ENCODE results near the gene BCOR. TPM values are rescaled to one million over a fixed set of nuclear protein-coding genes. Genes with fewer than 3 reads are reported as not detected.
A peak's percentile ranks its signal among the peaks of the same experiment; 100 is the strongest.

BCOR gene
- total RNA-seq, 1 experiment from 2014 or later: 134 TPM

GRCh38 chrX:40083979-40084359 lies 13.8 kb downstream of the BCOR start:
- Histone ChIP-seq H2BK12ac (ENCODE audit: insufficient read length, low read depth, low read length) (no peak overlapping the region), H2AK5ac (ENCODE audit: insufficient read length, low read length) (no peak overlapping the region), H3K23ac (ENCODE audit: insufficient read length, low read depth, low read length) (no peak overlapping the region), H3K79me2 (ENCODE audit: insufficient read depth, low read length) (peaks cover 23% of the 10 kb centered on the region; the same call in 1 of the 2 replicates), H3K23me2 (ENCODE audit: insufficient read length, low read depth, low read length, poor library complexity, severe bottlenecking) (peaks cover 18% of the 10 kb centered on the region), H2BK5ac (ENCODE audit: insufficient read length, low read length) (no peak overlapping the region), H3K9ac (ENCODE audit: extremely low read depth, insufficient read length, low read length) (no peak overlapping the region), H3K18ac (ENCODE audit: insufficient read length, low read depth, low read length) (no peak overlapping the region), H3K56ac (ENCODE audit: insufficient read length, low read depth, low read length) (no peak overlapping the region), H4K8ac (replicated peaks; ENCODE audit: insufficient read length, low read depth, low read length) (no peak overlapping the region), H3K79me1 (ENCODE audit: insufficient read depth, low read depth, low read length, poor library complexity, severe bottlenecking) (peaks cover 3% of the 10 kb centered on the region), H3K9me3 (ENCODE audit: control insufficient read depth, low read depth, low read length) (no peaks in the 10 kb centered on the region), H2AFZ (ENCODE audit: low read length) (no peak overlapping the region), H3K14ac (ENCODE audit: insufficient read depth, low read length) (peak overlapping the region; percentile 74), H3K4me2 (ENCODE audit: insufficient read depth, insufficient read length, low read length) (peak overlapping the region; percentile 22), H3K4ac (ENCODE audit: low read depth, low read length) (no peak overlapping the region), H2BK120ac (ENCODE audit: low read depth, low read length, poor library complexity, severe bottlenecking) (no peak overlapping the region), H3T11ph (ENCODE audit: low read length) (no peak overlapping the region), H2BK15ac (ENCODE audit: low read depth, low read length) (no peak overlapping the region), H4K91ac (ENCODE audit: insufficient read length, low read depth, low read length) (no peak overlapping the region), H3K27ac (ENCODE audit: insufficient read length, low read depth, low read length) (no peak overlapping the region), H3K4me1 (ENCODE audit: insufficient read depth, low read length) (peaks cover 32% of the 10 kb centered on the region), H2BK20ac (ENCODE audit: low read depth, low read length, poor library complexity, severe bottlenecking) (no peak overlapping the region), H3K27me3 (ENCODE audit: insufficient read depth, low read length) (peaks cover 45% of the 10 kb centered on the region), H4K5ac (ENCODE audit: insufficient read length, low read depth, low read length) (no peak overlapping the region), H4K20me1 (ENCODE audit: control insufficient read depth, insufficient read depth, insufficient read length) (peaks cover 3% of the 10 kb centered on the region)
- no CpG with 5 or more reads among the region's 26 CpGs for WGBS (ENCODE audit: extremely low coverage, insufficient read length, low lambda C conversion rate)
- TF ChIP-seq, protein P1, sequence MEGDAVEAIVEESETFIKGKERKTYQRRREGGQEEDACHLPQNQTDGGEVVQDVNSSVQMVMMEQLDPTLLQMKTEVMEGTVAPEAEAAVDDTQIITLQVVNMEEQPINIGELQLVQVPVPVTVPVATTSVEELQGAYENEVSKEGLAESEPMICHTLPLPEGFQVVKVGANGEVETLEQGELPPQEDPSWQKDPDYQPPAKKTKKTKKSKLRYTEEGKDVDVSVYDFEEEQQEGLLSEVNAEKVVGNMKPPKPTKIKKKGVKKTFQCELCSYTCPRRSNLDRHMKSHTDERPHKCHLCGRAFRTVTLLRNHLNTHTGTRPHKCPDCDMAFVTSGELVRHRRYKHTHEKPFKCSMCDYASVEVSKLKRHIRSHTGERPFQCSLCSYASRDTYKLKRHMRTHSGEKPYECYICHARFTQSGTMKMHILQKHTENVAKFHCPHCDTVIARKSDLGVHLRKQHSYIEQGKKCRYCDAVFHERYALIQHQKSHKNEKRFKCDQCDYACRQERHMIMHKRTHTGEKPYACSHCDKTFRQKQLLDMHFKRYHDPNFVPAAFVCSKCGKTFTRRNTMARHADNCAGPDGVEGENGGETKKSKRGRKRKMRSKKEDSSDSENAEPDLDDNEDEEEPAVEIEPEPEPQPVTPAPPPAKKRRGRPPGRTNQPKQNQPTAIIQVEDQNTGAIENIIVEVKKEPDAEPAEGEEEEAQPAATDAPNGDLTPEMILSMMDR (conservative IDR thresholded peaks at IDR 0.05): no peak
- peaks cover 8 to 55% (median 19%) of the 10 kb centered on the region in 3 experiments for H3K36me3 Mint-ChIP-seq (ENCODE audit: insufficient read depth in 1 of 3, low read depth in 3 of 3)
- H3K4me3 Mint-ChIP-seq: peak overlapping the region; percentile 58 to 74
- H3K9me3 Mint-ChIP-seq: peaks cover 66 to 69% of the 10 kb centered on the region in 2 experiments
- peaks cover 75 to 85% of the 10 kb centered on the region in 2 experiments for H3K4me1 Mint-ChIP-seq
- H3K27ac Mint-ChIP-seq: no peak overlapping the region
- DNase-seq: no peak
- peaks cover 49% of the 10 kb centered on the region for H3K27me3 Mint-ChIP-seq (ENCODE audit: low read depth)

Measured in H9 (cell line).